ENCODE data around the gene BAG5.

GRCh38 chr14:103558071-103558882 is 4.2 kb downstream of the BAG5 start:
- no peak for TF ChIP-seq CTCF (IDR thresholded peaks at IDR 0.05; ENCODE audit: low read depth, low read length)
- TF ChIP-seq EZH2phosphoT487 (IDR thresholded peaks at IDR 0.05; ENCODE audit: low read depth) = no peak

Data from OCI-LY3 (cell line).